ENCODE measurements around the gene AADACL2.
"Not testable (repeated sequence)": the region's sequence is repeated elsewhere in the genome, so short reads cannot be mapped to it uniquely, and the experiment has no call there.

The AADACL2 gene

GRCh38 chr3:151789853-151790463, 56.2 kb downstream of the AADACL2 start:
- Histone ChIP-seq H3K27ac (ENCODE audit: low read length) (no peak overlapping the region), H3K9ac (ENCODE audit: low read depth, low read length) (no peak overlapping the region), H3K36me3 (ENCODE audit: insufficient read depth, low read depth, low read length) (no peaks in the 10 kb centered on the region), H3K9me3 (ENCODE audit: insufficient read depth, low read depth, low read length) (no peaks in the 10 kb centered on the region; the same call in 1 of the 2 replicates), H3K27me3 (ENCODE audit: insufficient read depth, low read length) (no peaks in the 10 kb centered on the region), H3K4me3 (ENCODE audit: low read length) (no peak overlapping the region), H3K4me1 (ENCODE audit: insufficient read depth, low read length) (no peaks in the 10 kb centered on the region)

- H3K36me3 ChIP-seq (ENCODE audit: insufficient read depth, low read depth, low read length); H3K9ac ChIP-seq (ENCODE audit: low read depth, low read length); H3K27me3 ChIP-seq (ENCODE audit: insufficient read depth, low read length); H3K9me3 ChIP-seq (ENCODE audit: insufficient read depth, low read depth, low read length); H3K4me1 ChIP-seq (ENCODE audit: insufficient read depth, low read length); H3K27ac ChIP-seq (ENCODE audit: low read length); H3K4me3 ChIP-seq (ENCODE audit: low read length): not testable (repeated sequence)
Measured at GRCh38 chr3:151790763-151791162, 57.0 kb downstream of the AADACL2 start.

- Histone ChIP-seq H3K9me3 (ENCODE audit: insufficient read depth, low read depth, low read length) (no peaks in the 10 kb centered on the region; the same call in 1 of the 2 replicates), H3K9ac (ENCODE audit: low read depth, low read length) (no peak overlapping the region), H3K4me1 (ENCODE audit: insufficient read depth, low read length) (no peaks in the 10 kb centered on the region), H3K36me3 (ENCODE audit: insufficient read depth, low read depth, low read length) (no peaks in the 10 kb centered on the region), H3K4me3 (ENCODE audit: low read length) (no peak overlapping the region), H3K27ac (ENCODE audit: low read length) (no peak overlapping the region), H3K27me3 (ENCODE audit: insufficient read depth, low read length) (no peaks in the 10 kb centered on the region)
Measured at GRCh38 chr3:151792411-151792810, 58.7 kb downstream of the AADACL2 start.

GRCh38 chr3:151793636-151794035, 59.9 kb downstream of the AADACL2 start:
- Histone ChIP-seq H3K4me3 (ENCODE audit: low read length) (no peak overlapping the region), H3K4me1 (ENCODE audit: insufficient read depth, low read length) (no peaks in the 10 kb centered on the region), H3K27ac (ENCODE audit: low read length) (no peak overlapping the region), H3K36me3 (ENCODE audit: insufficient read depth, low read depth, low read length) (no peaks in the 10 kb centered on the region), H3K9ac (ENCODE audit: low read depth, low read length) (no peak overlapping the region), H3K27me3 (ENCODE audit: insufficient read depth, low read length) (no peaks in the 10 kb centered on the region), H3K9me3 (ENCODE audit: insufficient read depth, low read depth, low read length) (no peaks in the 10 kb centered on the region; the same call in 1 of the 2 replicates)

GRCh38 chr3:151794080-151794479, 60.4 kb downstream of the AADACL2 start:
- Histone ChIP-seq H3K9ac (ENCODE audit: low read depth, low read length) (no peak overlapping the region), H3K36me3 (ENCODE audit: insufficient read depth, low read depth, low read length) (no peaks in the 10 kb centered on the region), H3K9me3 (ENCODE audit: insufficient read depth, low read depth, low read length) (no peaks in the 10 kb centered on the region; the same call in 1 of the 2 replicates), H3K27me3 (ENCODE audit: insufficient read depth, low read length) (no peaks in the 10 kb centered on the region), H3K27ac (ENCODE audit: low read length) (no peak overlapping the region), H3K4me3 (ENCODE audit: low read length) (no peak overlapping the region), H3K4me1 (ENCODE audit: insufficient read depth, low read length) (no peaks in the 10 kb centered on the region)

GRCh38 chr3:151795276-151795675, 61.5 kb downstream of the AADACL2 start:
- no peaks in the 10 kb centered on the region for H3K4me1 ChIP-seq (ENCODE audit: insufficient read depth, low read length)
- H3K36me3 ChIP-seq (ENCODE audit: insufficient read depth, low read depth, low read length) = no peaks in the 10 kb centered on the region
- H3K27me3 ChIP-seq (ENCODE audit: insufficient read depth, low read length) = no peaks in the 10 kb centered on the region
- no peaks in the 10 kb centered on the region; the same call in 1 of the 2 replicates for H3K9me3 ChIP-seq (ENCODE audit: insufficient read depth, low read depth, low read length)
- no peak overlapping the region for H3K4me3 ChIP-seq (ENCODE audit: low read length)
- no peak overlapping the region for H3K9ac ChIP-seq (ENCODE audit: low read depth, low read length)
- H3K27ac ChIP-seq (ENCODE audit: low read length) = no peak overlapping the region

GRCh38 chr3:151796105-151796680, 62.5 kb downstream of the AADACL2 start:
- no peak overlapping the region for H3K9ac ChIP-seq (ENCODE audit: low read depth, low read length)
- no peaks in the 10 kb centered on the region for H3K4me1 ChIP-seq (ENCODE audit: insufficient read depth, low read length)
- H3K27me3 ChIP-seq (ENCODE audit: insufficient read depth, low read length) = no peaks in the 10 kb centered on the region
- no peak overlapping the region for H3K27ac ChIP-seq (ENCODE audit: low read length)
- no peak overlapping the region for H3K4me3 ChIP-seq (ENCODE audit: low read length)
- H3K9me3 ChIP-seq (ENCODE audit: insufficient read depth, low read depth, low read length) = no peaks in the 10 kb centered on the region
- no peaks in the 10 kb centered on the region for H3K36me3 ChIP-seq (ENCODE audit: insufficient read depth, low read depth, low read length)

GRCh38 chr3:151798466-151798865, 64.7 kb downstream of the AADACL2 start:
- no peaks in the 10 kb centered on the region for H3K4me1 ChIP-seq (ENCODE audit: insufficient read depth, low read length)
- no peak overlapping the region for H3K4me3 ChIP-seq (ENCODE audit: low read length)
- no peak overlapping the region for H3K9ac ChIP-seq (ENCODE audit: low read depth, low read length)
- H3K9me3 ChIP-seq (ENCODE audit: insufficient read depth, low read depth, low read length) = no peaks in the 10 kb centered on the region
- H3K36me3 ChIP-seq (ENCODE audit: insufficient read depth, low read depth, low read length) = no peaks in the 10 kb centered on the region
- no peaks in the 10 kb centered on the region for H3K27me3 ChIP-seq (ENCODE audit: insufficient read depth, low read length)
- H3K27ac ChIP-seq (ENCODE audit: low read length) = no peak overlapping the region

GRCh38 chr3:151800431-151800830, 66.7 kb downstream of the AADACL2 start:
- Histone ChIP-seq H3K4me3 (ENCODE audit: low read length) (no peak overlapping the region), H3K4me1 (ENCODE audit: insufficient read depth, low read length) (no peaks in the 10 kb centered on the region), H3K36me3 (ENCODE audit: insufficient read depth, low read depth, low read length) (no peaks in the 10 kb centered on the region), H3K9me3 (ENCODE audit: insufficient read depth, low read depth, low read length) (no peaks in the 10 kb centered on the region), H3K27ac (ENCODE audit: low read length) (no peak overlapping the region), H3K9ac (ENCODE audit: low read depth, low read length) (no peak overlapping the region), H3K27me3 (ENCODE audit: insufficient read depth, low read length) (no peaks in the 10 kb centered on the region)

- Histone ChIP-seq H3K27me3 (ENCODE audit: insufficient read depth, low read length) (no peaks in the 10 kb centered on the region), H3K9ac (ENCODE audit: low read depth, low read length) (no peak overlapping the region), H3K36me3 (ENCODE audit: insufficient read depth, low read depth, low read length) (no peaks in the 10 kb centered on the region), H3K4me1 (ENCODE audit: insufficient read depth, low read length) (no peaks in the 10 kb centered on the region), H3K27ac (ENCODE audit: low read length) (no peak overlapping the region), H3K9me3 (ENCODE audit: insufficient read depth, low read depth, low read length) (peaks cover 11% of the 10 kb centered on the region; the same call in 1 of the 2 replicates), H3K4me3 (ENCODE audit: low read length) (no peak overlapping the region)
Measured at GRCh38 chr3:151804267-151804666, 70.5 kb downstream of the AADACL2 start.

- H3K27me3 ChIP-seq (ENCODE audit: insufficient read depth, low read length) = no peaks in the 10 kb centered on the region
- no peak overlapping the region for H3K4me3 ChIP-seq (ENCODE audit: low read length)
- no peaks in the 10 kb centered on the region for H3K4me1 ChIP-seq (ENCODE audit: insufficient read depth, low read length)
- H3K36me3 ChIP-seq (ENCODE audit: insufficient read depth, low read depth, low read length) = no peaks in the 10 kb centered on the region
- H3K27ac ChIP-seq (ENCODE audit: low read length) = no peak overlapping the region
- H3K9me3 ChIP-seq (ENCODE audit: insufficient read depth, low read depth, low read length) = peaks cover 13% of the 10 kb centered on the region; the same call in 1 of the 2 replicates
- H3K9ac ChIP-seq (ENCODE audit: low read depth, low read length) = no peak overlapping the region
Measured at GRCh38 chr3:151806838-151807237, 73.1 kb downstream of the AADACL2 start.

Measured in iPS-20b (cell line).